Measurements from ENCODE around the gene CPA5.

DNA sequence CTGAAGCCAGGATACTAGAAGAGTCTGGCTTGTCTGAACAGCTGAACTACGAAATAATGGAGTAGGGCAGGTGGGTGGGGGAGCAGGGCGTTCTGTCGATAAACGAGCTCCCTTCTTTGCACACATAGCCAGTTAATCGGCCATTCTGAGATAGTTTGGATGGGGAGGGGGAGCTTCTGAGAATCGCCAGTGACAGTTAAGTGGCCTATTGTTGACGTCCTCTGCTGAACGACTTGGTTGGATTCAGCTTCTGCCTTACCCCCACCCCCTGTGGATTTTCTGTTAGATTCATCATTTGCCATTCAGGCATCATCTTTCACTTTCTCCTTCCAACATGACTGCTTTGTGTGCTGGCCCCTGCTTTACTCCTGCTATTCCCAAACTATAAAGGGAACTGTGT is 520 bp downstream of the CPA5 start:
- TF ChIP-seq, protein P1, sequence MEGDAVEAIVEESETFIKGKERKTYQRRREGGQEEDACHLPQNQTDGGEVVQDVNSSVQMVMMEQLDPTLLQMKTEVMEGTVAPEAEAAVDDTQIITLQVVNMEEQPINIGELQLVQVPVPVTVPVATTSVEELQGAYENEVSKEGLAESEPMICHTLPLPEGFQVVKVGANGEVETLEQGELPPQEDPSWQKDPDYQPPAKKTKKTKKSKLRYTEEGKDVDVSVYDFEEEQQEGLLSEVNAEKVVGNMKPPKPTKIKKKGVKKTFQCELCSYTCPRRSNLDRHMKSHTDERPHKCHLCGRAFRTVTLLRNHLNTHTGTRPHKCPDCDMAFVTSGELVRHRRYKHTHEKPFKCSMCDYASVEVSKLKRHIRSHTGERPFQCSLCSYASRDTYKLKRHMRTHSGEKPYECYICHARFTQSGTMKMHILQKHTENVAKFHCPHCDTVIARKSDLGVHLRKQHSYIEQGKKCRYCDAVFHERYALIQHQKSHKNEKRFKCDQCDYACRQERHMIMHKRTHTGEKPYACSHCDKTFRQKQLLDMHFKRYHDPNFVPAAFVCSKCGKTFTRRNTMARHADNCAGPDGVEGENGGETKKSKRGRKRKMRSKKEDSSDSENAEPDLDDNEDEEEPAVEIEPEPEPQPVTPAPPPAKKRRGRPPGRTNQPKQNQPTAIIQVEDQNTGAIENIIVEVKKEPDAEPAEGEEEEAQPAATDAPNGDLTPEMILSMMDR (conservative IDR thresholded peaks at IDR 0.05; ENCODE audit: low read length) = no peak
- no peak for TF ChIP-seq EZH2phosphoT487 (IDR thresholded peaks at IDR 0.05; ENCODE audit: borderline replicate concordance, low read depth, low read length)

Measured in OCI-LY7 (cell line).